ENCODE results near the gene SEMA3A.
"Not testable (repeated sequence)": the region's sequence is repeated elsewhere in the genome, so short reads cannot be mapped to it uniquely, and the experiment has no call there.

Gene SEMA3A

GRCh38 chr7:84150370-84150769 lies 44.2 kb downstream of the SEMA3A start:
- DNase-seq = not testable (repeated sequence)

- no peak for DNase-seq
These were observed 45.0 kb downstream of the SEMA3A start for GRCh38 chr7:84149573-84149972.

- no peak for DNase-seq
These were observed 48.7 kb downstream of the SEMA3A start for GRCh38 chr7:84145892-84146291.

- no peak for DNase-seq
These were observed 49.7 kb downstream of the SEMA3A start for GRCh38 chr7:84144935-84145334.

GRCh38 chr7:84144480-84144879 lies 50.1 kb downstream of the SEMA3A start:
- no peak for DNase-seq

GRCh38 chr7:84142726-84143125 lies 51.9 kb downstream of the SEMA3A start:
- DNase-seq = no peak

- no peak for DNase-seq
These were observed 54.4 kb downstream of the SEMA3A start for GRCh38 chr7:84139986-84140729.

GRCh38 chr7:84138411-84138810 lies 56.2 kb downstream of the SEMA3A start:
- DNase-seq = no peak

- DNase-seq = no peak
These were observed 56.8 kb downstream of the SEMA3A start for GRCh38 chr7:84137812-84138211.

- DNase-seq = no peak
These were observed 57.8 kb downstream of the SEMA3A start for GRCh38 chr7:84136809-84137208.

- no peak for DNase-seq
These were observed 58.3 kb downstream of the SEMA3A start for GRCh38 chr7:84136336-84136735.

- DNase-seq = no peak
These were observed 60.4 kb downstream of the SEMA3A start for GRCh38 chr7:84134169-84134568.

GRCh38 chr7:84125654-84126053 lies 68.9 kb downstream of the SEMA3A start:
- DNase-seq = no peak

GRCh38 chr7:84123965-84124547 lies 70.5 kb downstream of the SEMA3A start:
- no peak for DNase-seq

GRCh38 chr7:84122582-84123360 lies 71.8 kb downstream of the SEMA3A start:
- no peak for DNase-seq

- DNase-seq = no peak
These were observed 77.3 kb downstream of the SEMA3A start for GRCh38 chr7:84117304-84117703.

GRCh38 chr7:84113906-84114850 lies 80.4 kb downstream of the SEMA3A start:
- DNase-seq = no peak

- no peak for DNase-seq
These were observed 81.3 kb downstream of the SEMA3A start for GRCh38 chr7:84113286-84113685.

- DNase-seq = no peak
These were observed 81.8 kb downstream of the SEMA3A start for GRCh38 chr7:84112771-84113170.

GRCh38 chr7:84111842-84112241 lies 82.7 kb downstream of the SEMA3A start:
- DNase-seq = no peak

- no peak for DNase-seq
These were observed 84.2 kb downstream of the SEMA3A start for GRCh38 chr7:84110400-84110799.

GRCh38 chr7:84108787-84109186 lies 85.8 kb downstream of the SEMA3A start:
- no peak for DNase-seq

- DNase-seq = no peak
These were observed 86.5 kb downstream of the SEMA3A start for GRCh38 chr7:84108119-84108518.

Measured in cortex of kidney (tissue), 1 donor.